22Rv1 (cell line): ENCODE results near the gene BATF2.

Experiments used
- ZFX ChIP-seq: fragments of 450-650 bp; IDR thresholded peaks from 2 replicates; pipeline ENCODE4 v1.6.1; 2017; ENCODE audit warnings: antibody characterized with exemption, borderline replicate concordance
- TF ChIP-seq, protein P1 (sequence below): fragments of 450-650 bp; IDR thresholded peaks from 2 replicates; pipeline ENCODE4 v1.5.1; 2017; ENCODE audit warnings: mild to moderate bottlenecking

DNA sequence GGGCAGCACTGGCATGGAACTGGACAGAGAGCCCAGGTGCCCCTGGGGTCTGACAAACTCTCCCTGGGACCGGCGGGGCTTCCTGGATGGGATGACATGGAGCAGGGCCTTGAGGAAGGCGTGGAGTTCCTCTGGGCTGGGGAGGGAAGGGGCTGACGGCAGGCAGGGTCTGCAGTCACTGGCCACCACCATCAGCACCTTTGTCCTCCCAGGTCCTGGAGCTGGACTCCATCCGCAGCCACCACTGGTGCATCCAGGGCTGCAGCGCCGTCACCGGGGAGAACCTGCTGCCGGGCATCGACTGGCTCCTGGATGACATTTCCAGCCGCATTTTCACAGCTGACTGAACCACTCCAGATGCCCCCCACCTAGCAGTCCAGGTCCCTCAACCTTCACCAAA is 24.7 kb upstream of the BATF2 start:
- TF ChIP-seq, protein P1, sequence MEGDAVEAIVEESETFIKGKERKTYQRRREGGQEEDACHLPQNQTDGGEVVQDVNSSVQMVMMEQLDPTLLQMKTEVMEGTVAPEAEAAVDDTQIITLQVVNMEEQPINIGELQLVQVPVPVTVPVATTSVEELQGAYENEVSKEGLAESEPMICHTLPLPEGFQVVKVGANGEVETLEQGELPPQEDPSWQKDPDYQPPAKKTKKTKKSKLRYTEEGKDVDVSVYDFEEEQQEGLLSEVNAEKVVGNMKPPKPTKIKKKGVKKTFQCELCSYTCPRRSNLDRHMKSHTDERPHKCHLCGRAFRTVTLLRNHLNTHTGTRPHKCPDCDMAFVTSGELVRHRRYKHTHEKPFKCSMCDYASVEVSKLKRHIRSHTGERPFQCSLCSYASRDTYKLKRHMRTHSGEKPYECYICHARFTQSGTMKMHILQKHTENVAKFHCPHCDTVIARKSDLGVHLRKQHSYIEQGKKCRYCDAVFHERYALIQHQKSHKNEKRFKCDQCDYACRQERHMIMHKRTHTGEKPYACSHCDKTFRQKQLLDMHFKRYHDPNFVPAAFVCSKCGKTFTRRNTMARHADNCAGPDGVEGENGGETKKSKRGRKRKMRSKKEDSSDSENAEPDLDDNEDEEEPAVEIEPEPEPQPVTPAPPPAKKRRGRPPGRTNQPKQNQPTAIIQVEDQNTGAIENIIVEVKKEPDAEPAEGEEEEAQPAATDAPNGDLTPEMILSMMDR: no peak
- no peak for TF ChIP-seq ZFX
